K562 (cell line): Measurements from ENCODE around the gene TRIM3. TPM values are rescaled to one million over a fixed set of nuclear protein-coding genes. Genes with fewer than 3 reads are reported as not detected.
A peak's percentile ranks its signal among the peaks of the same experiment; 100 is the strongest.

Experiments
- ARID2 ChIP-seq: fragments of 450-650 bp; IDR thresholded peaks from 2 replicates; pipeline ENCODE4 v1.6.1; 2017; ENCODE audit warnings: antibody characterized with exemption, mild to moderate bottlenecking
- BRF2 ChIP-seq: IDR thresholded peaks from 3 replicates; pipeline ENCODE4 v1.6.1; 2011; ENCODE audit warnings: borderline replicate concordance, mild to moderate bottlenecking; ENCODE audit not compliant: insufficient read length, insufficient read depth
- CAMTA2 ChIP-seq: fragments of 250-450 bp; sonication (Bioruptor Pico); conservative IDR thresholded peaks from 2 replicates; pipeline ENCODE4 v1.5.1; 2022
- CLOCK ChIP-seq: fragments of 250-450 bp; sonication (Bioruptor Pico); IDR thresholded peaks from 2 replicates; pipeline ENCODE4 v1.4.0; 2020; ENCODE audit warnings: mild to moderate bottlenecking, moderate library complexity, borderline replicate concordance
- CREM ChIP-seq: IDR thresholded peaks from 2 replicates; pipeline ENCODE4 v1.6.1; 2014; ENCODE audit warnings: antibody characterized with exemption, low read depth
- CTBP1 ChIP-seq: fragments of 450-650 bp; IDR thresholded peaks from 2 replicates; pipeline ENCODE4 v1.6.1; 2016; ENCODE audit warnings: borderline replicate concordance
- DLX4 ChIP-seq: fragments of 250-450 bp; sonication (Bioruptor Pico); IDR thresholded peaks from 2 replicates; pipeline ENCODE4 v1.6.1; 2021; ENCODE audit warnings: mild to moderate bottlenecking
- EGR1 ChIP-seq: fragments of 450-650 bp; conservative IDR thresholded peaks from 2 replicates; pipeline ENCODE4 v1.6.1; 2017; ENCODE audit warnings: mild to moderate bottlenecking
- FOS ChIP-seq: IDR thresholded peaks from 3 replicates; pipeline ENCODE4 v1.6.1; 2011; ENCODE audit not compliant: insufficient read length; ENCODE audit errors: extremely low read depth
- FOXK2 ChIP-seq, 2 experiments: fragments of 450-650 bp; IDR thresholded peaks in 1 of 2; conservative IDR thresholded peaks in 1 of 2; 2 replicates each; pipeline ENCODE4 v1.6.1; 2016; ENCODE audit warnings: low read depth in 2 of 2, mild to moderate bottlenecking in 1 of 2
- FOXP1 ChIP-seq: sonication (generic); formaldehyde crosslinking; IDR thresholded peaks from 2 replicates; pipeline ENCODE4 v1.8.0; 2022; ENCODE audit warnings: mild to moderate bottlenecking, missing genetic modification reagents
- HDGF ChIP-seq: fragments of 450-650 bp; IDR thresholded peaks from 2 replicates; pipeline ENCODE4 v1.6.1; 2016
- HEY1 ChIP-seq: fragments of 250-450 bp; sonication (Bioruptor Pico); IDR thresholded peaks from 2 replicates; pipeline ENCODE4 v1.5.0; 2020; ENCODE audit warnings: mild to moderate bottlenecking, moderate library complexity, borderline replicate concordance
- L3MBTL2 ChIP-seq: fragments of 450-650 bp; IDR thresholded peaks from 2 replicates; pipeline ENCODE4 v1.6.1; 2016; ENCODE audit warnings: mild to moderate bottlenecking, moderate library complexity
- MAX ChIP-seq: sonication (generic); formaldehyde crosslinking; IDR thresholded peaks from 2 replicates; pipeline ENCODE4 v1.9.0; 2022; ENCODE audit warnings: mild to moderate bottlenecking, missing genetic modification reagents
- MCM5 ChIP-seq: fragments of 450-650 bp; IDR thresholded peaks from 2 replicates; pipeline ENCODE4 v1.6.1; 2016; ENCODE audit warnings: low read depth
- NFIC ChIP-seq: fragments of 450-650 bp; IDR thresholded peaks from 2 replicates; pipeline ENCODE4 v1.6.1; 2017; ENCODE audit warnings: mild to moderate bottlenecking, inconsistent platforms
- NRF1 ChIP-seq, 2 experiments: fragments of 450-650 bp; IDR thresholded peaks in 1 of 2; conservative IDR thresholded peaks in 1 of 2; 2 replicates each; pipeline ENCODE4 v1.6.1; 2014; ENCODE audit warnings: mild to moderate bottlenecking in 2 of 2
- PKNOX1 ChIP-seq: fragments of 450-650 bp; IDR thresholded peaks from 2 replicates; pipeline ENCODE4 v1.6.1; 2016
- PRMT5 ChIP-seq: sonication (generic); formaldehyde crosslinking; IDR thresholded peaks from 2 replicates; pipeline ENCODE4 v1.5.0; 2020; ENCODE audit warnings: missing genetic modification reagents
- TAL1 ChIP-seq: fragments of 450-650 bp; IDR thresholded peaks from 2 replicates; pipeline ENCODE4 v1.6.1; 2016; ENCODE audit warnings: mild to moderate bottlenecking
- ZKSCAN3 ChIP-seq: fragments of 250-450 bp; sonication (Bioruptor Pico); IDR thresholded peaks from 2 replicates; pipeline ENCODE4 v1.4.0; 2020
- ZNF3 ChIP-seq: fragments of 250-450 bp; sonication (Bioruptor Pico); IDR thresholded peaks from 2 replicates; pipeline ENCODE4 v1.5.0; 2021; ENCODE audit warnings: mild to moderate bottlenecking, moderate library complexity
- ZNF766 ChIP-seq: fragments of 200-800 bp; sonication (Bioruptor generic); conservative IDR thresholded peaks from 2 replicates; pipeline ENCODE4 v1.6.1; 2016; ENCODE audit warnings: missing genetic modification characterization, missing compliant biosample characterization
- polyA plus RNA-seq, 8 experiments: library from polyadenylated mRNA; depleted of rRNA in 4 of 8; stranded (reverse) in 5 of 8; unstranded in 3 of 8; fragments of >200 nt; fragmentation: Nextera tagmentation in 2 of 8; fragmentation: Illumina TruSeq in 1 of 8; extraction: Ambion mirVana in 2 of 8; extraction: Trizol in 1 of 8; gene quantifications; 2 replicates each; pipeline versions ENCODE4 v1.2.1 to v1.2.3, GENCODE V29; 2011 to 2014; ENCODE audit warnings: inconsistent platforms in 1 of 8, missing spikeins in 1 of 8
- total RNA-seq, 7 experiments: library from RNA; depleted of rRNA in 6 of 7; stranded (reverse); fragments of >200 nt in 6 of 7; fragmentation: Illumina TruSeq in 2 of 7; extraction: Trizol in 2 of 7; gene quantifications; 2 replicates each; pipeline versions ENCODE4 v1.2.1 to v1.2.3, GENCODE V29; 2011 to 2021; ENCODE audit warnings: low replicate concordance in 1 of 7

The TRIM3 gene
- total and polyA plus RNA-seq, 9 of the 15 experiments (the other 6 are each of a cell fraction or from before 2014, with no cell fraction given) = 0.45 to 9.2 (median 4.7) TPM

- TF ChIP-seq CREM = peak; percentile 34; the same call in 1 of the 2 replicates
- TF ChIP-seq CLOCK (CRISPR knock-in tag) = no peak
- TF ChIP-seq FOXP1 = no peak
- no peak for TF ChIP-seq CAMTA2 (CRISPR knock-in tag)
- TF ChIP-seq EGR1 = no peak
- no peak for TF ChIP-seq ZKSCAN3 (CRISPR knock-in tag)
- TF ChIP-seq ARID2 = no peak
- TF ChIP-seq DLX4 (CRISPR knock-in tag) = no peak
- TF ChIP-seq TAL1 = no peak
- peak; percentile 80; the same call in 1 of the 2 replicates for TF ChIP-seq HDGF
- TF ChIP-seq PRMT5 (CRISPR knock-in tag) = no peak
- no peak for TF ChIP-seq FOXK2 (conservative IDR thresholded peaks at IDR 0.05 in 1 of 2, IDR thresholded peaks at IDR 0.05 in 1 of 2; ENCODE audit: low read depth in 2 of 2)
- TF ChIP-seq CTBP1 = no peak
- TF ChIP-seq BRF2 = no peak
- no peak for TF ChIP-seq ZNF3 (CRISPR knock-in tag)
- peak; percentile 23 to 38; a peak in 2 of 4 replicates for TF ChIP-seq NRF1 (conservative IDR thresholded peaks at IDR 0.05 in 1 of 2, IDR thresholded peaks at IDR 0.05 in 1 of 2)
- peak; percentile 75 for TF ChIP-seq NFIC
- peak; percentile 56 for TF ChIP-seq PKNOX1
- no peak for TF ChIP-seq L3MBTL2
- TF ChIP-seq HEY1 (CRISPR knock-in tag) = no peak
- no peak for TF ChIP-seq ZNF766 (CRISPR knock-in tag)
- TF ChIP-seq FOS = no peak
- no peak for TF ChIP-seq MCM5
- no peak for TF ChIP-seq MAX
Measured at GRCh38 chr11:6468712-6469495, 4.8 kb downstream of the TRIM3 start (continued).
